ENCODE data around the gene ZHX3.

Gene ZHX3

GRCh38 chr20:41226426-41226825, 91.1 kb downstream of the ZHX3 start:
- no peak for TF ChIP-seq CTCF (IDR thresholded peaks at IDR 0.05; ENCODE audit: control insufficient read depth, insufficient read depth, low read depth, low read length, missing control alignments)
- H3K4me3 ChIP-seq (ENCODE audit: control insufficient read depth, low read depth, low read length) = no peak overlapping the region
- no peak for DNase-seq (ENCODE audit: low read depth)

GRCh38 chr20:41225091-41225490, 92.4 kb downstream of the ZHX3 start:
- no peak for DNase-seq (ENCODE audit: low read depth)
- H3K4me3 ChIP-seq (ENCODE audit: control insufficient read depth, low read depth, low read length) = no peak overlapping the region
- no peak for TF ChIP-seq CTCF (IDR thresholded peaks at IDR 0.05; ENCODE audit: control insufficient read depth, insufficient read depth, low read depth, low read length, missing control alignments)

GRCh38 chr20:41224281-41224680, 93.2 kb downstream of the ZHX3 start:
- TF ChIP-seq CTCF (IDR thresholded peaks at IDR 0.05; ENCODE audit: control insufficient read depth, insufficient read depth, low read depth, low read length, missing control alignments) = no peak
- DNase-seq (ENCODE audit: low read depth) = no peak
- no peak overlapping the region for H3K4me3 ChIP-seq (ENCODE audit: control insufficient read depth, low read depth, low read length)

- H3K4me3 ChIP-seq (ENCODE audit: control insufficient read depth, low read depth, low read length) = no peak overlapping the region
- no peak for DNase-seq (ENCODE audit: low read depth)
- no peak for TF ChIP-seq CTCF (IDR thresholded peaks at IDR 0.05; ENCODE audit: control insufficient read depth, insufficient read depth, low read depth, low read length, missing control alignments)
These were observed 94.4 kb downstream of the ZHX3 start for GRCh38 chr20:41223112-41223511.

GRCh38 chr20:41222703-41223102, 94.8 kb downstream of the ZHX3 start:
- no peak for TF ChIP-seq CTCF (IDR thresholded peaks at IDR 0.05; ENCODE audit: control insufficient read depth, insufficient read depth, low read depth, low read length, missing control alignments)
- no peak for DNase-seq (ENCODE audit: low read depth)
- no peak overlapping the region for H3K4me3 ChIP-seq (ENCODE audit: control insufficient read depth, low read depth, low read length)

GRCh38 chr20:41222296-41222695, 95.2 kb downstream of the ZHX3 start:
- TF ChIP-seq CTCF (IDR thresholded peaks at IDR 0.05; ENCODE audit: control insufficient read depth, insufficient read depth, low read depth, low read length, missing control alignments) = no peak
- no peak overlapping the region for H3K4me3 ChIP-seq (ENCODE audit: control insufficient read depth, low read depth, low read length)
- no peak for DNase-seq (ENCODE audit: low read depth)

- no peak for TF ChIP-seq CTCF (IDR thresholded peaks at IDR 0.05; ENCODE audit: control insufficient read depth, insufficient read depth, low read depth, low read length, missing control alignments)
- H3K4me3 ChIP-seq (ENCODE audit: control insufficient read depth, low read depth, low read length) = no peak overlapping the region
- no peak for DNase-seq (ENCODE audit: low read depth)
These were observed 95.8 kb downstream of the ZHX3 start for GRCh38 chr20:41221614-41222218.

Measured in AG09309 (cell line).